ENCODE data around the gene HTRA1. TPM values are rescaled to one million over a fixed set of nuclear protein-coding genes. Genes with fewer than 3 reads are reported as not detected.

The HTRA1 gene
- total RNA-seq, 1 experiment from 2014 or later, result 0.39 TPM

DNA sequence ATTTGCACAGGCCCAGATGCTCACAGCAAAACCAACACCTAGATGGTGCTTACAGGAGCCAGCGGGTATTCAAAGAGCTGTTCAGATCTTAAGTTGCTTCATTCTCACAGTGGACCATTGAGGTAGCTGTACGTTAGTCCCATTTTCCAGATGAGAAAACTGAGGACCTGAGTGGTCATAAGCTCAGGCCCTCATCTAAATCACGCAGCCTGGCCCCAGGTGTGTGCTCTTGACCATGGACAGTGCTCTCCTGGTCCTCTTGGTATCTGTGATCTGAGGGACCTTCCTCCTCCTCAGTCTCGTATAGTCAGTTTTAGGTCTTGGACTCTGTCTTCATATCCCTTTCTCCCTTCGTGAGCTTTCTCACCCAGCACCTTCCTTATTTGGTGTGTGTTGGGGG lies 43.7 kb downstream of the HTRA1 start:
- Histone ChIP-seq H3K4me3 (replicated peaks in 1 of 2; ENCODE audit: low read depth in 1 of 2, low read length in 2 of 2) (no peak overlapping the region), H3K9me2 (ENCODE audit: insufficient read depth) (no peaks in the 10 kb centered on the region), H3K9ac (ENCODE audit: low read length) (no peak overlapping the region), H3K4me1 (ENCODE audit: control insufficient read depth in 1 of 2, insufficient read depth in 2 of 2, low read length in 2 of 2) (peaks cover 5 to 8% of the 10 kb centered on the region in 2 experiments; a peak in 1 of 4 replicates), H3K79me2 (ENCODE audit: insufficient read depth, low read length) (no peaks in the 10 kb centered on the region), H3K4me2 (ENCODE audit: low read length) (no peak overlapping the region), H3K27me3 (ENCODE audit: insufficient read depth, low read length) (no peaks in the 10 kb centered on the region), H3K9me3 (ENCODE audit: control insufficient read depth in 1 of 2, insufficient read depth in 1 of 2, low read depth in 1 of 2, low read length in 2 of 2) (no peaks in the 10 kb centered on the region), H3K36me3 (ENCODE audit: control insufficient read depth in 1 of 2, insufficient read depth in 2 of 2, low read length in 2 of 2) (no peaks in the 10 kb centered on the region), H2AFZ (ENCODE audit: low read depth, low read length, poor library complexity, severe bottlenecking) (no peak overlapping the region), H4K20me1 (ENCODE audit: insufficient read depth) (no peaks in the 10 kb centered on the region), H3K27ac (ENCODE audit: low read depth, low read length) (no peak overlapping the region)
- BruUV-seq (replicated peaks), result no TSS peak
- ChIA-PET RAD21 (ENCODE audit: low non-redundant PET in 1 of 2, low total read pairs in 2 of 2, uncharacterized antibody in 2 of 2, unreplicated experiment in 2 of 2) (no interaction called here), POLR2A (no interaction called here), CTCF (no interaction called here)
- DNase-seq (ENCODE audit: low read depth, low spot score) (no peak), ATAC-seq (no peak)
- no peak for TF ChIP-seq TCF7L2 (IDR thresholded peaks at IDR 0.05; ENCODE audit: borderline replicate concordance, extremely low read depth, insufficient read depth, insufficient read length)
- no peak for TF ChIP-seq ZFX (IDR thresholded peaks at IDR 0.05)
- intact Hi-C loops (cut with micrococcal nuclease), result no loop called here

DNA sequence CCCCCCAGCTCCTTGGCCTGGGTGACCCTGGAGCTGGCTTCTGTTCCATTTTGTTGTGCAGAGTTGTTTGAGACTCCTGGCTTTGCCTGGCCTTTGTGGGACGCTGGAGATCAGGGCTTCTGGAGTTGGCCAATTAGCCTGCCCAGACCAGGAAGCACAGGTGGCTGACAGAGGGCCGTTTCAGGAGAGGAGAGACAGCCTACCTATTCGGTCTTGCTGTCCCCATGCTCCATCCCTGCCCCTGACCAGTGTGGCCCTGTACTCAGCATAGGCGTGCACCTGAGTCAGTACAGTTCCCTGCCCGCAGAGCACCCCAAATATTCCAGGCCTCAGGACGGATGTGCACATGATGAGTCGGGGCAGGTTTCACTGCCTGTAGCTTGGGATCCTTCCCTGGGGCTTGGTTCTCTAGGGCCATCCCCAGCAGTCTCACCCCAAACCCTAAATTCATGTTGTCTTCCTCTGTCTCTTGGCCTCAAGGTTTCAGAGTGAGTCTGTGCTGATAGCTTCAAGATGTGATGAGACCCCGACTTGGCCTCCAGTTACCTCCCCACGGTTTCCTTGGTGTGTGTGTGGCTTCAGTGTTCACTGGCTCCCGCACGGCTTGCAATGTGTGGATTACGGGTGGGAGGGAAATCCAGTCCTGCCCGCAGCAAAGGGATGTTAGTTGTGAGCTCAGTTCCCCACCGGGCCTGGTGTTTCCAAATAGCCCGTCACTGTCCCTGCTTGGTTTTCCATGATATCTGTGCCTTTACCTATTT lies 44.7 kb downstream of the HTRA1 start:
- Histone ChIP-seq H3K4me3 (replicated peaks in 1 of 2; ENCODE audit: low read depth in 1 of 2, low read length in 2 of 2) (no peak overlapping the region), H4K20me1 (ENCODE audit: insufficient read depth) (no peaks in the 10 kb centered on the region), H3K36me3 (ENCODE audit: control insufficient read depth in 1 of 2, insufficient read depth in 2 of 2, low read length in 2 of 2) (no peaks in the 10 kb centered on the region), H2AFZ (ENCODE audit: low read depth, low read length, poor library complexity, severe bottlenecking) (no peak overlapping the region), H3K27me3 (ENCODE audit: insufficient read depth, low read length) (no peaks in the 10 kb centered on the region), H3K27ac (ENCODE audit: low read depth, low read length) (no peak overlapping the region), H3K4me1 (ENCODE audit: control insufficient read depth in 1 of 2, insufficient read depth in 2 of 2, low read length in 2 of 2) (peaks cover 5 to 8% of the 10 kb centered on the region in 2 experiments; a peak in 1 of 4 replicates), H3K4me2 (ENCODE audit: low read length) (no peak overlapping the region), H3K79me2 (ENCODE audit: insufficient read depth, low read length) (no peaks in the 10 kb centered on the region), H3K9ac (ENCODE audit: low read length) (no peak overlapping the region), H3K9me2 (ENCODE audit: insufficient read depth) (no peaks in the 10 kb centered on the region), H3K9me3 (ENCODE audit: control insufficient read depth in 1 of 2, insufficient read depth in 1 of 2, low read depth in 1 of 2, low read length in 2 of 2) (no peaks in the 10 kb centered on the region)
- TF ChIP-seq, protein P1, sequence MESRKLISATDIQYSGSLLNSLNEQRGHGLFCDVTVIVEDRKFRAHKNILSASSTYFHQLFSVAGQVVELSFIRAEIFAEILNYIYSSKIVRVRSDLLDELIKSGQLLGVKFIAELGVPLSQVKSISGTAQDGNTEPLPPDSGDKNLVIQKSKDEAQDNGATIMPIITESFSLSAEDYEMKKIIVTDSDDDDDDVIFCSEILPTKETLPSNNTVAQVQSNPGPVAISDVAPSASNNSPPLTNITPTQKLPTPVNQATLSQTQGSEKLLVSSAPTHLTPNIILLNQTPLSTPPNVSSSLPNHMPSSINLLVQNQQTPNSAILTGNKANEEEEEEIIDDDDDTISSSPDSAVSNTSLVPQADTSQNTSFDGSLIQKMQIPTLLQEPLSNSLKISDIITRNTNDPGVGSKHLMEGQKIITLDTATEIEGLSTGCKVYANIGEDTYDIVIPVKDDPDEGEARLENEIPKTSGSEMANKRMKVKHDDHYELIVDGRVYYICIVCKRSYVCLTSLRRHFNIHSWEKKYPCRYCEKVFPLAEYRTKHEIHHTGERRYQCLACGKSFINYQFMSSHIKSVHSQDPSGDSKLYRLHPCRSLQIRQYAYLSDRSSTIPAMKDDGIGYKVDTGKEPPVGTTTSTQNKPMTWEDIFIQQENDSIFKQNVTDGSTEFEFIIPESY (IDR thresholded peaks at IDR 0.05; ENCODE audit: extremely low read depth, insufficient replicate concordance, low read length), result no peak
- no peak for TF ChIP-seq SIN3A (IDR thresholded peaks at IDR 0.05; ENCODE audit: low read depth)
- no peak for TF ChIP-seq EGR1 (IDR thresholded peaks at IDR 0.05; ENCODE audit: low read depth)
- TF ChIP-seq, protein P2, sequence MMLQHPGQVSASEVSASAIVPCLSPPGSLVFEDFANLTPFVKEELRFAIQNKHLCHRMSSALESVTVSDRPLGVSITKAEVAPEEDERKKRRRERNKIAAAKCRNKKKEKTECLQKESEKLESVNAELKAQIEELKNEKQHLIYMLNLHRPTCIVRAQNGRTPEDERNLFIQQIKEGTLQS (IDR thresholded peaks at IDR 0.05), result no peak
- TF ChIP-seq, protein P3, sequence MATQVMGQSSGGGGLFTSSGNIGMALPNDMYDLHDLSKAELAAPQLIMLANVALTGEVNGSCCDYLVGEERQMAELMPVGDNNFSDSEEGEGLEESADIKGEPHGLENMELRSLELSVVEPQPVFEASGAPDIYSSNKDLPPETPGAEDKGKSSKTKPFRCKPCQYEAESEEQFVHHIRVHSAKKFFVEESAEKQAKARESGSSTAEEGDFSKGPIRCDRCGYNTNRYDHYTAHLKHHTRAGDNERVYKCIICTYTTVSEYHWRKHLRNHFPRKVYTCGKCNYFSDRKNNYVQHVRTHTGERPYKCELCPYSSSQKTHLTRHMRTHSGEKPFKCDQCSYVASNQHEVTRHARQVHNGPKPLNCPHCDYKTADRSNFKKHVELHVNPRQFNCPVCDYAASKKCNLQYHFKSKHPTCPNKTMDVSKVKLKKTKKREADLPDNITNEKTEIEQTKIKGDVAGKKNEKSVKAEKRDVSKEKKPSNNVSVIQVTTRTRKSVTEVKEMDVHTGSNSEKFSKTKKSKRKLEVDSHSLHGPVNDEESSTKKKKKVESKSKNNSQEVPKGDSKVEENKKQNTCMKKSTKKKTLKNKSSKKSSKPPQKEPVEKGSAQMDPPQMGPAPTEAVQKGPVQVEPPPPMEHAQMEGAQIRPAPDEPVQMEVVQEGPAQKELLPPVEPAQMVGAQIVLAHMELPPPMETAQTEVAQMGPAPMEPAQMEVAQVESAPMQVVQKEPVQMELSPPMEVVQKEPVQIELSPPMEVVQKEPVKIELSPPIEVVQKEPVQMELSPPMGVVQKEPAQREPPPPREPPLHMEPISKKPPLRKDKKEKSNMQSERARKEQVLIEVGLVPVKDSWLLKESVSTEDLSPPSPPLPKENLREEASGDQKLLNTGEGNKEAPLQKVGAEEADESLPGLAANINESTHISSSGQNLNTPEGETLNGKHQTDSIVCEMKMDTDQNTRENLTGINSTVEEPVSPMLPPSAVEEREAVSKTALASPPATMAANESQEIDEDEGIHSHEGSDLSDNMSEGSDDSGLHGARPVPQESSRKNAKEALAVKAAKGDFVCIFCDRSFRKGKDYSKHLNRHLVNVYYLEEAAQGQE (IDR thresholded peaks at IDR 0.05; ENCODE audit: low read depth), result no peak
- TF ChIP-seq CBX3 (IDR thresholded peaks at IDR 0.05; ENCODE audit: low read depth), result no peak
- TF ChIP-seq EZH2phosphoT487 (IDR thresholded peaks at IDR 0.05; ENCODE audit: borderline replicate concordance), result no peak
- no peak for TF ChIP-seq FOSL1 (IDR thresholded peaks at IDR 0.05; ENCODE audit: low read depth)
- TF ChIP-seq RAD21 (IDR thresholded peaks at IDR 0.05; ENCODE audit: low read depth), result no peak
- no peak for TF ChIP-seq SRF (IDR thresholded peaks at IDR 0.05; ENCODE audit: low read depth)
- TF ChIP-seq CEBPB (IDR thresholded peaks at IDR 0.05; ENCODE audit: low read depth), result no peak
- TF ChIP-seq JUND (IDR thresholded peaks at IDR 0.05), result no peak
- TF ChIP-seq, protein P4, sequence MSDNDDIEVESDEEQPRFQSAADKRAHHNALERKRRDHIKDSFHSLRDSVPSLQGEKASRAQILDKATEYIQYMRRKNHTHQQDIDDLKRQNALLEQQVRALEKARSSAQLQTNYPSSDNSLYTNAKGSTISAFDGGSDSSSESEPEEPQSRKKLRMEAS (IDR thresholded peaks at IDR 0.05), result no peak
- BruUV-seq (replicated peaks), result no TSS peak
- ChIA-PET POLR2A (no interaction called here), RAD21 (ENCODE audit: low non-redundant PET in 1 of 2, low total read pairs in 2 of 2, uncharacterized antibody in 2 of 2, unreplicated experiment in 2 of 2) (no interaction called here), CTCF (no interaction called here)
- ATAC-seq, result no peak
- intact Hi-C loops (cut with micrococcal nuclease), result no loop called here
- DNase-seq (ENCODE audit: low read depth, low spot score), result no peak
